Keratinocyte (primary cell): ENCODE measurements around the gene PPP2R5B. TPM values are rescaled to one million over a fixed set of nuclear protein-coding genes. Genes with fewer than 3 reads are reported as not detected.

Experiments used
- DNase-seq: peaks from one replicate; pipeline ENCODE4 v3.0.0-alpha.2; 2011; ENCODE audit warnings: low read depth, missing footprints, low spot score
- FAIRE-seq: peaks from 2 replicates; lab custom pipeline; 2011; peaks lifted over from hg19 to GRCh38; lab: Jason Lieb, UNC
- H2AFZ ChIP-seq: 2 replicates; pipeline ENCODE4 v1.6.0; 2012; ENCODE audit warnings: low read length, control low read depth, inconsistent platforms; ENCODE audit not compliant: control insufficient read depth
- H3K27ac ChIP-seq: 2 replicates; pipeline ENCODE4 v1.5.1; 2011; ENCODE audit warnings: low read length; ENCODE audit not compliant: control insufficient read depth, insufficient read depth
- H3K27me3 ChIP-seq: 3 replicates; pipeline ENCODE4 v1.6.0; 2011; ENCODE audit warnings: low read length; ENCODE audit not compliant: control insufficient read depth, insufficient read depth; ENCODE audit errors: extremely low read depth
- H3K36me3 ChIP-seq, 2 experiments: 2 replicates in 1 of 2; 3 replicates in 1 of 2; pipeline ENCODE4 v1.5.1; 2011; ENCODE audit warnings: low read length in 2 of 2, mild to moderate bottlenecking in 1 of 2; ENCODE audit not compliant: control insufficient read depth in 2 of 2, insufficient read depth in 2 of 2; ENCODE audit errors: extremely low read depth in 1 of 2
- H3K4me1 ChIP-seq: 3 replicates; pipeline ENCODE4 v1.5.1; 2011; ENCODE audit warnings: low read length; ENCODE audit not compliant: control insufficient read depth, insufficient read depth; ENCODE audit errors: extremely low read depth
- H3K4me2 ChIP-seq: 3 replicates; pipeline ENCODE4 v1.6.0; 2011; ENCODE audit warnings: low read depth, low read length; ENCODE audit not compliant: control insufficient read depth, insufficient read depth; ENCODE audit errors: extremely low read depth
- H3K4me3 ChIP-seq, 3 experiments: fragments of 200-600 bp in 1 of 3; sonication (generic) in 1 of 3; 2 replicates in 2 of 3; 3 replicates in 1 of 3; pipeline ENCODE4 v1.5.1; 2011 to 2016; ENCODE audit warnings: low read length in 3 of 3, mild to moderate bottlenecking in 3 of 3, control low read depth in 2 of 3, inconsistent platforms in 1 of 3, low read depth in 1 of 3, mixed read lengths in 1 of 3, mixed run types in 1 of 3, moderate library complexity in 1 of 3; ENCODE audit not compliant: control insufficient read depth in 2 of 3, insufficient read depth in 2 of 3; ENCODE audit errors: extremely low read depth in 1 of 3
- H3K79me2 ChIP-seq: 2 replicates; pipeline ENCODE4 v1.6.0; 2012; ENCODE audit warnings: low read length; ENCODE audit not compliant: control insufficient read depth, insufficient read depth
- H3K9ac ChIP-seq: 3 replicates; pipeline ENCODE4 v1.6.0; 2011; ENCODE audit warnings: low read length; ENCODE audit not compliant: control insufficient read depth, insufficient read depth; ENCODE audit errors: extremely low read depth
- H3K9me1 ChIP-seq: 3 replicates; pipeline ENCODE4 v1.6.0; 2011; ENCODE audit warnings: low read length; ENCODE audit not compliant: control insufficient read depth, insufficient read depth; ENCODE audit errors: extremely low read depth
- H3K9me3 ChIP-seq: 2 replicates; pipeline ENCODE4 v1.5.1; 2012; ENCODE audit warnings: low read depth, low read length; ENCODE audit not compliant: control insufficient read depth
- H4K20me1 ChIP-seq: 3 replicates; pipeline ENCODE4 v1.6.0; 2011; ENCODE audit warnings: low read length; ENCODE audit not compliant: control insufficient read depth, insufficient read depth; ENCODE audit errors: extremely low read depth
- EZH2 ChIP-seq: IDR thresholded peaks from one replicate; pipeline ENCODE4 v1.6.1; 2012; ENCODE audit warnings: inconsistent platforms, mild to moderate bottlenecking, low read length, moderate library complexity
- dilution Hi-C: fragments of 300-500 bp; cut with MboI; formaldehyde crosslinking; loops from one replicate; pipeline ENCODE4 v1.7.0; 2020; ENCODE audit warnings: low sequenced_read_pairs; ENCODE audit not compliant: extremely low pct_ligation_motif_present
- polyA plus RNA-seq, 5 experiments: library from polyadenylated mRNA; depleted of rRNA in 3 of 5; stranded (reverse) in 3 of 5; stranded (forward) in 1 of 5; unstranded in 1 of 5; fragments of >200 nt; gene quantifications; 1 replicate in 1 of 5; 2 replicates in 3 of 5; 3 replicates in 1 of 5; pipeline versions ENCODE4 v1.2.1 to v1.2.3, GENCODE V29; 2011 to 2012; ENCODE audit warnings: missing spikeins in 2 of 5, low read depth in 1 of 5, low replicate concordance in 1 of 5
- TF ChIP-seq, protein P1 (sequence below), 3 experiments: IDR thresholded peaks in 1 of 3; conservative IDR thresholded peaks in 1 of 3; optimal IDR thresholded peaks in 1 of 3; 2 replicates in 2 of 3; 3 replicates in 1 of 3; pipeline versions ENCODE3 to v1.5.1; 2011; ENCODE audit warnings: low read length in 3 of 3, mild to moderate bottlenecking in 3 of 3, moderate library complexity in 2 of 3, control low read depth in 1 of 3, inconsistent platforms in 1 of 3; ENCODE audit not compliant: insufficient read depth in 2 of 3; ENCODE audit errors: extremely low read depth in 1 of 3

The PPP2R5B gene
- polyA plus RNA-seq, 1 donor (not counting 4 experiments of a cell fraction or from before 2014, with no cell fraction given): 16.4 TPM

DNA sequence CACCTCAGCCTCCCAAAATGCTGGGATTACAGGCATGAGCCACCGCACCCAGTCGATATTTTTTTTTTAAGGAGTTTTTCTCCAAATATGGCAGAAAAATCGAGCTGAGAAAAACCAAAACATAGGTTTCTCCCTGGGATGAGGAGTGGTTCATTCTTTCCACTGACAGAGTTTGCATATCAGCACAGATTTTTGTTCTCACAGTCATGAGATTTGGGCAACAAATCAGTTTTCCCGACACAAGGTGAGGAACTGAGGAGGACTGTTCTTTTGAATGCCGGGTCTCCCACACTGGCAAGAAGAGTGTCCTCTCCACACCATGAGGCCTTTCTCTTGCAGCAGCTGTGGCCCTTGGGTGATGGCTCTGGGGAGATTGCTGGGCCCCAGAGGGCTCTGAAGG lies 42.2 kb upstream of the PPP2R5B start:
- Histone ChIP-seq H3K27ac (no peak overlapping the region), H3K9me1 (peaks cover 2% of the 10 kb centered on the region), H3K27me3 (no peaks in the 10 kb centered on the region), H3K9me3 (no peaks in the 10 kb centered on the region), H3K9ac (no peak overlapping the region), H3K36me3 (no peaks in the 10 kb centered on the region), H3K4me2 (no peak overlapping the region), H2AFZ (no peak overlapping the region), H4K20me1 (no peaks in the 10 kb centered on the region), H3K4me1 (peaks cover 26% of the 10 kb centered on the region), H3K79me2 (peaks cover 11% of the 10 kb centered on the region), H3K4me3 (no peak overlapping the region)
- no peak for FAIRE-seq
- TF ChIP-seq EZH2: no peak
- TF ChIP-seq, protein P1, sequence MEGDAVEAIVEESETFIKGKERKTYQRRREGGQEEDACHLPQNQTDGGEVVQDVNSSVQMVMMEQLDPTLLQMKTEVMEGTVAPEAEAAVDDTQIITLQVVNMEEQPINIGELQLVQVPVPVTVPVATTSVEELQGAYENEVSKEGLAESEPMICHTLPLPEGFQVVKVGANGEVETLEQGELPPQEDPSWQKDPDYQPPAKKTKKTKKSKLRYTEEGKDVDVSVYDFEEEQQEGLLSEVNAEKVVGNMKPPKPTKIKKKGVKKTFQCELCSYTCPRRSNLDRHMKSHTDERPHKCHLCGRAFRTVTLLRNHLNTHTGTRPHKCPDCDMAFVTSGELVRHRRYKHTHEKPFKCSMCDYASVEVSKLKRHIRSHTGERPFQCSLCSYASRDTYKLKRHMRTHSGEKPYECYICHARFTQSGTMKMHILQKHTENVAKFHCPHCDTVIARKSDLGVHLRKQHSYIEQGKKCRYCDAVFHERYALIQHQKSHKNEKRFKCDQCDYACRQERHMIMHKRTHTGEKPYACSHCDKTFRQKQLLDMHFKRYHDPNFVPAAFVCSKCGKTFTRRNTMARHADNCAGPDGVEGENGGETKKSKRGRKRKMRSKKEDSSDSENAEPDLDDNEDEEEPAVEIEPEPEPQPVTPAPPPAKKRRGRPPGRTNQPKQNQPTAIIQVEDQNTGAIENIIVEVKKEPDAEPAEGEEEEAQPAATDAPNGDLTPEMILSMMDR (optimal IDR thresholded peaks at IDR 0.05 in 1 of 3, IDR thresholded peaks at IDR 0.05 in 1 of 3, conservative IDR thresholded peaks at IDR 0.05 in 1 of 3; ENCODE audit: extremely low read depth in 1 of 3, insufficient read depth in 2 of 3, low read length in 3 of 3): no peak
- dilution Hi-C loops: no loop called here
- DNase-seq: no peak

DNA sequence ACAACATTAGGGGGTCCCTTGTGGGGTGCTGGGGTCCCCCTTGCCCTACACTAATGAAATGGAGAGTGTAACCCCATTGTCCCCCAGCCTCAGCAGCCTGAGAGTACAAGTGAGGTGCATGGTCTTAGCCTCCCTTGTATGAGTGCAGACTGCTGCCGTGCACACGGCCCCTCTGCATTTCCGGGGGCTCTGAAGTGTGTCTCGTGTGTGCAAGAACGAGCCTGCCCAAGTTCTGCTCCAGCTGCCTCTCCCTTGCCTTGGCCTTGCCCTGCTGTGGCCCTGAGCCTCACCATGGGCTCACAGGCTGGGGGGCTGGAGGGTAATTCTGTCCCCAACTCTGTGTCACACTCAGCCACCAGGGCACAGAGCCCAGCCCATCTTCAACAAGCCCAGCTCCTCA lies 40.9 kb upstream of the PPP2R5B start:
- Histone ChIP-seq H3K27me3 (no peaks in the 10 kb centered on the region), H3K9me1 (peaks cover 2% of the 10 kb centered on the region), H4K20me1 (no peaks in the 10 kb centered on the region), H3K27ac (no peak overlapping the region), H2AFZ (no peak overlapping the region), H3K9ac (no peak overlapping the region), H3K36me3 (no peaks in the 10 kb centered on the region), H3K4me2 (no peak overlapping the region), H3K4me3 (no peak overlapping the region), H3K9me3 (no peaks in the 10 kb centered on the region), H3K4me1 (peaks cover 30% of the 10 kb centered on the region), H3K79me2 (no peaks in the 10 kb centered on the region)
- dilution Hi-C loops: no loop called here
- FAIRE-seq: no peak
- TF ChIP-seq, protein P1 (optimal IDR thresholded peaks at IDR 0.05 in 1 of 3, IDR thresholded peaks at IDR 0.05 in 1 of 3, conservative IDR thresholded peaks at IDR 0.05 in 1 of 3; ENCODE audit: extremely low read depth in 1 of 3, insufficient read depth in 2 of 3, low read length in 3 of 3): no peak
- no peak for TF ChIP-seq EZH2
- DNase-seq: no peak
